HUES64 (cell line): ENCODE measurements around the gene PUSL1.
A peak's percentile ranks its signal among the peaks of the same experiment; 100 is the strongest.

Experiments
- H3K27ac ChIP-seq: 2 replicates; pipeline ENCODE4 v1.7.0; 2013; ENCODE audit warnings: low read depth, low read length, inconsistent platforms
- H3K27me3 ChIP-seq: 2 replicates; pipeline ENCODE4 v1.6.1; 2013; ENCODE audit warnings: mild to moderate bottlenecking, low read length; ENCODE audit not compliant: insufficient read depth
- H3K36me3 ChIP-seq: 2 replicates; pipeline ENCODE4 v1.6.1; 2013; ENCODE audit warnings: mild to moderate bottlenecking, low read length; ENCODE audit not compliant: insufficient read depth
- H3K4me1 ChIP-seq: 2 replicates; pipeline ENCODE4 v1.6.1; 2013; ENCODE audit warnings: mild to moderate bottlenecking, low read length, moderate library complexity; ENCODE audit not compliant: insufficient read depth
- H3K4me3 ChIP-seq: 2 replicates; pipeline ENCODE4 v1.5.1; 2013; ENCODE audit warnings: mild to moderate bottlenecking, low read length, moderate library complexity
- H3K9ac ChIP-seq: 2 replicates; pipeline ENCODE4 v1.6.1; 2013; ENCODE audit warnings: mild to moderate bottlenecking, low read depth, low read length
- H3K9me3 ChIP-seq: 2 replicates; pipeline ENCODE4 v1.6.1; 2013; ENCODE audit warnings: low read depth, low read length; ENCODE audit not compliant: insufficient read depth
- WGBS: fragments of 150-250, 120-280 bp; methylation state at CpG from one replicate; pipeline ENCODE4 v1.1.7; 2013; ENCODE audit warnings: missing lambda C conversion rate; 5-methylcytosine and 5-hydroxymethylcytosine counted together

The PUSL1 gene

DNA sequence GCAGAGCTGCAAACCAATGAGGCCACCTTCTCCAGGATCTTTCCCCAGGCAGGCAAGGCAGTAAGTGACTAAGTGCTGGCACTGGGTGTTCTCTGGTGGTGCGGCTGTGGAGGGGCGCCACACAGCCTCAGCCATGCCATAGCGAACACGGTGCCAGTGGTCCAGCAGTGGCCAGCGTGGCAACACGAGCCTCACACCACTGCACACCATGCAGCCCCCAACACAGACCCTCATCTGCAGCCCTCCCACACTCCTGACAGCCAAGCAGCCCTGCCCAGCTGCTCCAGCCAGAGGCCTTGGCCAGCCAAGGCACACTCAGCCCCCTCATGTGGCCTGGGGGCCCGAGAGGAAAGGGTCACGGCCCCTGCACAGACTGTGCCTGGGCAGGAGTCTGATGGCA, 13.1 kb downstream of the PUSL1 start:
- Histone ChIP-seq H3K4me3 (no peak overlapping the region), H3K27ac (no peak overlapping the region), H3K27me3 (no peaks in the 10 kb centered on the region), H3K9ac (no peak overlapping the region), H3K9me3 (no peaks in the 10 kb centered on the region), H3K36me3 (peaks cover 30% of the 10 kb centered on the region), H3K4me1 (peaks cover 10% of the 10 kb centered on the region; the same call in 1 of the 2 replicates)
- 90% methylated on average over 8 of the region's 8 CpGs for WGBS

DNA sequence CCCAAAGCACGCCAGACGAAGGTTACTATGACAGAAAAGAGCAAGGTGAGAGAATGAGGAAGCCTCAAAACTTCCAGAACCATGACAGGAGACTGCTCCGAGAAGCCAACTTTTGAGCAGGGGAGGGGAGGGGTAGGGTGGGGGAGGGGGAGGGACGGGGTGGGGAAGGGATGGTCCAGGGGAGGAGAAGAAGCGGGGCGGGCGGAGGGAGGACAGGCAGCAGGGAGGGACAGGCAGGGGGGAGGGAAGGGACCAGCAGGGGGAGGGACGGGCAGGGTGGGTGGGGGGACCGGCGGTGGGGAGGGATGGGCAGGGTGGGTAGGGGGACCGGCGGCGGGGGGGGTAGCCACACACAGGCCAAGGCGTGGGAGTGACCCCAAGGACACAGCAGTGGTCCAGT, 14.0 kb downstream of the PUSL1 start:
- no peaks in the 10 kb centered on the region for H3K27me3 ChIP-seq
- no peak overlapping the region for H3K27ac ChIP-seq
- peaks cover 27% of the 10 kb centered on the region for H3K36me3 ChIP-seq
- H3K9me3 ChIP-seq, result no peaks in the 10 kb centered on the region
- no peak overlapping the region for H3K4me3 ChIP-seq
- H3K4me1 ChIP-seq, result peaks cover 10% of the 10 kb centered on the region; the same call in 1 of the 2 replicates
- no peak overlapping the region for H3K9ac ChIP-seq
- whole genome bisulfite sequencing, result 88% methylated on average over 8 of the region's 14 CpGs

DNA sequence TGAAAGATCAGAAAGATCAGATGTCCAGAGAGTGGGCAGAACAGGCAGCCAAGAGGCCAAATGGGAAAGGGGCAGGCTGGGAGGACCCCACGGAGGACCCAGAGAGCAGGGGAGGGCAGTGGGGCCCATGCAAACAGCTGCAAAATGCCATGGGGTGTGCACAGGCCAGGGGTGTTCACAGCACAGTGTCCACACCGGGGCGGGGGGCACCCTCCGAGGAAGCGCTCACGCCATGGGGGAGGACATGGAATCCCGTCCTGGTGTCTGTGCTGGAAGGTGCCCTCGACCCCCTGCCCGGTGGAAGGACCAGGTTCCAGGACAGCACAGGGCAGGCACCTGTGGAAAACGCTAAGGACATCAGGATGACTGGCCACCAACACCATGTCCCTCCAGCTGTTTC, 14.6 kb downstream of the PUSL1 start:
- Histone ChIP-seq H3K4me1 (peaks cover 10% of the 10 kb centered on the region; the same call in 1 of the 2 replicates), H3K4me3 (no peak overlapping the region), H3K36me3 (peaks cover 23% of the 10 kb centered on the region), H3K27me3 (no peaks in the 10 kb centered on the region), H3K9ac (no peak overlapping the region), H3K27ac (no peak overlapping the region), H3K9me3 (no peaks in the 10 kb centered on the region)
- WGBS, result 94% methylated on average over 10 of the region's 10 CpGs

DNA sequence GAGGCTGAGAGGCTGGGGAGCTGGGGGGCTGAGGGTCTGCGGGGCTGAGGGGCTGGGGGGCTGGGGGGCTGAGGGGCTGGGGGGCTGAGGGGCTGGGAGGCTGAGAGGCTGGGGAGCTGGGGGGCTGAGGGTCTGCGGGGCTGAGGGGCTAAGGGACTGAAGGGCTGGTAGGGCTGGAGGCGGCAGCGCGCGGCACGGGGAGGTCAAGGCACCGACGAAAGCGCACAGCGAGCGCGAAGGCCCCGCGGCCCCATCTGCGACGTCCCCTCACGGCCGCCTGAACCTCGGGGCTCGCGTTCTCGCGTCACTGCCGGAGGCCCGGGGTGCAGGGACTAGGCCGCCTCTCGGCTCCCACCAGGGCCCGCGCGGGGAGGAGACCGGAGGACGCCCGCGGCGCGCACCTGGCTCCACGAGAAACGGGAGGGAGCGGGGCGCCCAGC, 15.7 kb downstream of the PUSL1 start:
- peaks cover 12% of the 10 kb centered on the region for H3K36me3 ChIP-seq
- H3K27ac ChIP-seq, result peak overlapping the region; percentile 67; the same call in 1 of the 2 replicates
- H3K4me3 ChIP-seq, result peak overlapping the region; percentile 99
- no peaks in the 10 kb centered on the region for H3K27me3 ChIP-seq
- H3K9ac ChIP-seq, result peak overlapping the region; percentile 93
- WGBS, result under 1% methylated on average over 40 of the region's 41 CpGs
- H3K9me3 ChIP-seq, result no peaks in the 10 kb centered on the region
- H3K4me1 ChIP-seq, result peaks cover 5% of the 10 kb centered on the region; the same call in 1 of the 2 replicates

DNA sequence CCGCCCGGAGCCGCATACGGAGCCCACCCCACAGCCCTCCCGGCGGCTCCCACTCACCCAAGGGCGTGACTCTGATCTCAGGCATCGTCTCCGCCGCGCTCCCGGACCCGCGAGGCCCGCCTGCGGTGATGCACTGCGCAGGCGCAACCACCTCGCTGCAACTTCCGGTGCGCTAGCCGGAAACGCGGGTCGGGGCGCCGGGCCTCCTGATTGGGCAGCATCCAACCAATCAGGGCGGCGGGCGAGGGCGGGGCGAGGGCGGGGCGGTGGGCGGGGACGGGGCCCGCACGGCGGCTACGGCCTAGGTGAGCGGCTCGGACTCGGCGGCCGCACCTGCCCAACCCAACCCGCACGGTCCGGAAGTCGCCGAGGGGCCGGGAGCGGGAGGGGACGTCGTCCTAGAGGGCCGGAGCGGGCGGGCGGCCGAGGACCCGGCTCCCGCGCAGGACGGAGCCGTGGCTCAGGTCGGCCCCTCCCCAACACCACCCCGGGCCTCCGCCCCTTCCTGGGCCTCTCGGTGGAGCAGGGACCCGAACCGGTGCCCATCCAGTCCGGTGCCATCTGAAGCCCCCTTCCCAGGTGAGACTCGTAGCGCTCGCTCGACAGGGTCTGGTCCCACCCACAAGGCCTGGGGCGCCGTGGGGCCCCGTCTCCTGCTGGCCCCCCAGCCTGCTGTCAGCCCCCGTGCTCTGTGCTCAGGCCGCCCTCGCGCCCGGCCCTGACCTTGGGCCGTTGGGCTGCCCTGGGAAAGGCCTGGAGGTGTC, 16.3 kb downstream of the PUSL1 start, which contains the start of the genes CPTP and INTS11:
Gene CPTP (plus strand): TSS at position 279 of the 764 bp plus-strand sequence. CDS start 2,109 bp downstream, outside the sequence.
Gene INTS11 (minus strand): TSS at position 137 of the 764 bp plus-strand sequence. CDS start 52 bp downstream, at position 85.
- Histone ChIP-seq H3K36me3 (peaks cover 6% of the 10 kb centered on the region), H3K4me3 (peak within 1 kb of the TSS; percentile 99), H3K4me1 (peaks cover 5% of the 10 kb centered on the region; the same call in 1 of the 2 replicates), H3K27me3 (no peaks in the 10 kb centered on the region), H3K9me3 (no peaks in the 10 kb centered on the region), H3K9ac (peak within 1 kb of the TSS; percentile 93), H3K27ac (peak within 1 kb of the TSS; percentile 67)
- under 1% methylated on average over 83 of the region's 84 CpGs for WGBS

DNA sequence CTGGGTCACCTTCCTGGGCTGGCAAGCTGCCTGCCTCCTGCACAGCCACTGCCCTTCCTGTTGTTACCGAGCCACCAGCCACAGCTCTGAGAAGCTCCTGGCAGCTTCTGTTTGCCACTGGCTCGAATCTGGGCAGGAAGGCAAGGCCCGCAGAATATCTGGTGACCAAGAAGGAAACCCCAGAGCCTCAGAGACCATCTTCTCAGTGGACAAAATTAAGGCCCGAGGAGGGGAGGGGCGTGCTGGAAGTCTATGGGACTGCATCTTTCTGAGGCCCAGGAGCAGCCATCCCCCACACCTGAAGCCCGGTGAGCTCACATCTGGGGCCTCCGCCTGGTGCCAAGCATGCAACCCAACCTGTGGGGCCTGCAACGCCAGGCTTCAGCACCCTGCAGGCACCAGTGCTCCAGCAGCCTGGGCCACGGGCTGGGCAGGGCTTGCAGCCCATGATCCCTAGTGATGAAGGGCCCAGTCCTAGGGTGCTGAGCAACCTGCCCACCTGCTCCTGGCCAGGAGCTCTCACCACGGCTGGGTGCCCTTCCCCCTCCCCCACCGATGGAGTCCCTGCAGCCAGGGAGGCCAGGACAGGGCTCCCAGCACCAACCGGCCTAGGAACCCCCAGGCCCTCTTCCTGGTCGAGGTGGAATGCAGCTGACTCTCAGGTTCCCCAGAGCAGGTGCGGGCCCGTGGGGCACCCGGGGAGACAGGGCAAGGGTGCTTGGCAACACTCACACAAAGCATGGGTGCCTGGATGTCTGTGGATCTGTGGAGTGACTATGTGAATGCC, 17.1 kb downstream of the PUSL1 start:
- H3K36me3 ChIP-seq, result peaks cover 4% of the 10 kb centered on the region; the same call in 1 of the 2 replicates
- H3K9ac ChIP-seq, result peak overlapping the region; percentile 84
- peaks cover 5% of the 10 kb centered on the region; the same call in 1 of the 2 replicates for H3K4me1 ChIP-seq
- no peaks in the 10 kb centered on the region for H3K9me3 ChIP-seq
- peak overlapping the region; percentile 99 for H3K4me3 ChIP-seq
- WGBS, result 85% methylated on average over 16 of the region's 16 CpGs
- H3K27me3 ChIP-seq, result no peaks in the 10 kb centered on the region
- H3K27ac ChIP-seq, result peak overlapping the region; percentile 62

DNA sequence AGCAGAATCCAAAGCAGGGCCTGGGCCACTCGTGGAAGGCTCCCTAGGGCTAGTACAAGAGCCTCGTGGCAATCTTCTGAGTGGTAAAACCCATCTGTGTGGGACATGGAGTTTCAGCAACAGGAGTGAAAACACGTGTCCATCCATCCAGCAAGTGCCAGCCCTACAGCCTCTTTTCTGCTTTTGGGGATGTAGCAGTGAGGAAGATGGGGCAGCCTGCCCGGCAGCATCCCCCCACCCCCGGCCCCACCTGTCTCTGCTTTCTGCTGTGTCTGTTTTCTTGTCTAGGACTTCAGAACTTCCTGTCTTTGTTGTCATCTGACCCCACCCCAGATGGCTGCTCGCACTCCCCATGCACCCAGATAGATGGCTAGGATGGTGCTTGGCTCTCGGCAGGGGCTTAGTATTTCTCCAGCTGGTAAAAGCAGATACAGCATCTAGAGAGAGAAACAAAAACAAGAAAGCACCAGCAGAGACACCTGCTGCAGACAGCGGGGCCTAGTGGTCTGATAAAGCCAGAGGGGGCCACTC, 17.7 kb downstream of the PUSL1 start:
- 90% methylated on average over 8 of the region's 8 CpGs for WGBS
- Histone ChIP-seq H3K4me1 (peaks cover 5% of the 10 kb centered on the region; the same call in 1 of the 2 replicates), H3K4me3 (no peak overlapping the region; the same call in 1 of the 2 replicates), H3K9ac (no peak overlapping the region), H3K27ac (no peak overlapping the region), H3K9me3 (no peaks in the 10 kb centered on the region), H3K27me3 (no peaks in the 10 kb centered on the region), H3K36me3 (no peaks in the 10 kb centered on the region)

DNA sequence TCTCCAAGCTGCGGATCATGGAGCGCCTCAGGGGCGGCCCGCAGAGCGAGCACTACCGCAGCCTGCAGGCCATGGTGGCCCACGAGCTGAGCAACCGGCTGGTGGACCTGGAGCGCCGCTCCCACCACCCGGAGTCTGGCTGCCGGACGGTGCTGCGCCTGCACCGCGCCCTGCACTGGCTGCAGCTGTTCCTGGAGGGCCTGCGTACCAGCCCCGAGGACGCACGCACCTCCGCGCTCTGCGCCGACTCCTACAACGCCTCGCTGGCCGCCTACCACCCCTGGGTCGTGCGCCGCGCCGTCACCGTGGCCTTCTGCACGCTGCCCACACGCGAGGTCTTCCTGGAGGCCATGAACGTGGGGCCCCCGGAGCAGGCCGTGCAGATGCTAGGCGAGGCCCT, 18.9 kb downstream of the PUSL1 start:
- H3K27me3 ChIP-seq, result no peaks in the 10 kb centered on the region
- H3K9ac ChIP-seq, result no peak overlapping the region
- peaks cover 5% of the 10 kb centered on the region; the same call in 1 of the 2 replicates for H3K4me1 ChIP-seq
- no peak overlapping the region for H3K27ac ChIP-seq
- no peaks in the 10 kb centered on the region for H3K9me3 ChIP-seq
- 94% methylated on average over 40 of the region's 40 CpGs for WGBS
- H3K4me3 ChIP-seq, result no peak overlapping the region
- H3K36me3 ChIP-seq, result no peaks in the 10 kb centered on the region

DNA sequence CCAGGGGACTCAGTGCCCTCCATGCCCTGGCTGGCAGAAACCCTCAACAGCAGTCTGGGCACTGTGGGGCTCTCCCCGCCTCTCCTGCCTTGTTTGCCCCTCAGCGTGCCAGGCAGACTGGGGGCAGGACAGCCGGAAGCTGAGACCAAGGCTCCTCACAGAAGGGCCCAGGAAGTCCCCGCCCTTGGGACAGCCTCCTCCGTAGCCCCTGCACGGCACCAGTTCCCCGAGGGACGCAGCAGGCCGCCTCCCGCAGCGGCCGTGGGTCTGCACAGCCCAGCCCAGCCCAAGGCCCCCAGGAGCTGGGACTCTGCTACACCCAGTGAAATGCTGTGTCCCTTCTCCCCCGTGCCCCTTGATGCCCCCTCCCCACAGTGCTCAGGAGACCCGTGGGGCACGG, 19.9 kb downstream of the PUSL1 start:
- Histone ChIP-seq H3K27me3 (no peaks in the 10 kb centered on the region), H3K4me1 (peaks cover 5% of the 10 kb centered on the region; the same call in 1 of the 2 replicates), H3K4me3 (no peak overlapping the region), H3K27ac (no peak overlapping the region), H3K36me3 (no peaks in the 10 kb centered on the region), H3K9me3 (no peaks in the 10 kb centered on the region), H3K9ac (no peak overlapping the region)
- WGBS, result 94% methylated on average over 15 of the region's 15 CpGs

DNA sequence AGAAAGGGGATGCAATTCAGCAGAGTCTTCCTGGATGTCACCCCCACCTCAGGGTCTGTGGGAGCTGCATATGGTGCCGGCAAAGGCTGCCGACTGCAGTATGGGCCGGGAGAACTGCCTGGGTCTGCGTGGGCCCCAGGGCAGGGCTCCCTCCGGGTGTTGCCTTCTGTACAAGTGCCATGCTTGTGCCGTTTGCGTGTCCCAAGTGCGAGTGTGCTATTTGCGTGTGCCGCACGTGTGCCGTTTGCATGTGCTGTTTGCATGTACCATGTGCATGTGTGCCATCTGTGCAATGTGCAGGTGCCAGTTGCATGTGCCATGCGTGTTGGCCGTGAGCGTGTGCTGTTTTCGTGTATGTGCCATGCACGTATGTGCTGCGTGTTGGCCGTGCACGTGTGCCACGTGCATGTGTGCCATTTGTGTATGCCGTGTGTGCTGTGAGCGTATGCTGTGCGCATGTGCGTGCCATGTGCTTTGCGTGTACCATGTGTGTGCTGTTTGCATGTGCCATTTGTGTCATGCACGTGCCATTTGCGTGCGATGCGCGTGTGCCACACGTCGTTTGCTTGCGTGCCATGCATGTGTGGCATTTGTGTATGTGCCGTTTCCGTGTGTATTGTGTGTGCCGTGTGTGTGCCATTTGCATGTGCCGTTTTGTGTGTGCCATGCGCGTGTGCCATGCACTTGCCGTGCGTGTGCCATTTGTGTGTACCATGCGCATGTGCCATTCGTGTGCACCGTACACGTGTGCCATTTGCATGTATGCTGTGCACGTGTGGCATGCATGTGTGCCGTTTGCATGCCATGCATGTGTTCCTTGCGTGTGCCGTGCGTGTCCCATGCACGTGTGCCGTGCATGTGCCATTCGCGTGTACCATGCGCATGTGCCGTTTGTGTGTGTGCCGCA, 21.2 kb downstream of the PUSL1 start:
- 94% methylated on average over 58 of the region's 58 CpGs for whole genome bisulfite sequencing
- no peaks in the 10 kb centered on the region for H3K9me3 ChIP-seq
- H3K27ac ChIP-seq, result no peak overlapping the region
- H3K4me3 ChIP-seq, result no peak overlapping the region
- no peaks in the 10 kb centered on the region for H3K27me3 ChIP-seq
- no peak overlapping the region for H3K9ac ChIP-seq
- peaks cover 5% of the 10 kb centered on the region; the same call in 1 of the 2 replicates for H3K4me1 ChIP-seq
- H3K36me3 ChIP-seq, result no peaks in the 10 kb centered on the region
